CD4-positive, alpha-beta T cell (primary cell): ENCODE measurements around the gene DCST2. TPM values are rescaled to one million over a fixed set of nuclear protein-coding genes. Genes with fewer than 3 reads are reported as not detected.
A peak's percentile ranks its signal among the peaks of the same experiment; 100 is the strongest.

ENCODE experiments used
- ATAC-seq: fragments of 200-7000 bp; cut with Tn5 transposase; one replicate; pipeline ENCODE4 v1.10.0; 2022; ENCODE audit warnings: mild to moderate bottlenecking; ENCODE audit not compliant: poor library complexity
- CTCF ChIA-PET: fragments of 350-600 bp; sonication (Branson Sonifier 250); formaldehyde crosslinking; loops from one replicate; lab custom pipeline; 2021; ENCODE audit warnings: antibody characterized with exemption, inconsistent platforms; lab: Charles Lee
- POLR2A ChIA-PET: fragments of 350-600 bp; sonication (Branson Sonifier 250); formaldehyde crosslinking; loops from one replicate; lab custom pipeline; 2021; ENCODE audit warnings: antibody characterized with exemption, inconsistent platforms; lab: Charles Lee
- DNase-seq, 14 experiments: peaks; one replicate each; pipeline ENCODE4 v3.0.0-alpha.2; 2013 to 2020; ENCODE audit warnings: mixed read lengths in 2 of 14
- H3K27ac ChIP-seq, 2 donors: one replicate each; pipeline versions ENCODE4 v1.5.1 to v1.7.0; 2013; ENCODE audit warnings: low read length in 2 of 2, low read depth in 1 of 2, mild to moderate bottlenecking in 1 of 2
- H3K27me3 ChIP-seq, 2 experiments: 1 replicate in 1 of 2; 2 replicates in 1 of 2; pipeline versions ENCODE4 v1.6.1 to v1.7.0; 2013; ENCODE audit warnings: low read length in 2 of 2, control low read depth in 1 of 2, mild to moderate bottlenecking in 1 of 2, moderate library complexity in 1 of 2; ENCODE audit not compliant: insufficient read depth in 2 of 2, control insufficient read depth in 1 of 2
- H3K36me3 ChIP-seq: one replicate; pipeline ENCODE4 v1.6.1; 2013; ENCODE audit warnings: low read length, control low read depth; ENCODE audit not compliant: insufficient read depth
- H3K4me1 ChIP-seq: one replicate; pipeline ENCODE4 v1.6.1; 2013; ENCODE audit warnings: low read length, control low read depth; ENCODE audit not compliant: insufficient read depth
- H3K4me3 ChIP-seq: one replicate; pipeline ENCODE4 v1.5.1; 2013; ENCODE audit warnings: mild to moderate bottlenecking, low read length, moderate library complexity
- H3K9me3 ChIP-seq, 2 experiments: 1 replicate in 1 of 2; 2 replicates in 1 of 2; pipeline versions ENCODE4 v1.6.1 to v1.7.0; 2013; ENCODE audit warnings: low read length in 2 of 2, mild to moderate bottlenecking in 2 of 2, control low read depth in 1 of 2, moderate library complexity in 1 of 2; ENCODE audit not compliant: control insufficient read depth in 1 of 2, insufficient read depth in 1 of 2
- H3K27ac Mint-ChIP-seq: one replicate; pipeline ENCODE4 v1.8.0; 2020; ENCODE audit warnings: mixed read lengths
- H3K27me3 Mint-ChIP-seq: one replicate; pipeline ENCODE4 v1.8.0; 2021; ENCODE audit warnings: mixed read lengths
- H3K36me3 Mint-ChIP-seq: one replicate; pipeline ENCODE4 v1.8.0; 2021; ENCODE audit warnings: low read depth, mixed read lengths
- H3K4me1 Mint-ChIP-seq: one replicate; pipeline ENCODE4 v1.8.0; 2021; ENCODE audit warnings: low read depth, mixed read lengths
- H3K4me3 Mint-ChIP-seq: one replicate; pipeline ENCODE4 v1.8.0; 2020; ENCODE audit warnings: mild to moderate bottlenecking, mixed read lengths
- H3K9me3 Mint-ChIP-seq: one replicate; pipeline ENCODE4 v1.8.0; 2020; ENCODE audit warnings: mixed read lengths
- CTCF ChIP-seq: fragments of 200-600 bp; IDR thresholded peaks from one replicate; pipeline ENCODE4 v1.8.0; 2022; ENCODE audit warnings: antibody characterized with exemption, mild to moderate bottlenecking
- intact Hi-C, 2 experiments: fragments of 100-400 bp; cut with DNase I in 1 of 2; cut with micrococcal nuclease in 1 of 2; formaldehyde crosslinking; loops; one replicate each; pipeline versions ENCODE4 v1.15.1 to v1.9.0; 2023 to 2025; cut with DNase I, micrococcal nuclease
- total RNA-seq, 174 experiments: library from RNA in 2 of 174; stranded (reverse) in 2 of 174; gene quantifications; one replicate each; pipeline ENCODE4 v1.2.3 and lab custom pipeline; 2021 to 2026

Gene DCST2
- total RNA-seq, 2 experiments from 2014 or later: 1.4 to 2.2 TPM

DNA sequence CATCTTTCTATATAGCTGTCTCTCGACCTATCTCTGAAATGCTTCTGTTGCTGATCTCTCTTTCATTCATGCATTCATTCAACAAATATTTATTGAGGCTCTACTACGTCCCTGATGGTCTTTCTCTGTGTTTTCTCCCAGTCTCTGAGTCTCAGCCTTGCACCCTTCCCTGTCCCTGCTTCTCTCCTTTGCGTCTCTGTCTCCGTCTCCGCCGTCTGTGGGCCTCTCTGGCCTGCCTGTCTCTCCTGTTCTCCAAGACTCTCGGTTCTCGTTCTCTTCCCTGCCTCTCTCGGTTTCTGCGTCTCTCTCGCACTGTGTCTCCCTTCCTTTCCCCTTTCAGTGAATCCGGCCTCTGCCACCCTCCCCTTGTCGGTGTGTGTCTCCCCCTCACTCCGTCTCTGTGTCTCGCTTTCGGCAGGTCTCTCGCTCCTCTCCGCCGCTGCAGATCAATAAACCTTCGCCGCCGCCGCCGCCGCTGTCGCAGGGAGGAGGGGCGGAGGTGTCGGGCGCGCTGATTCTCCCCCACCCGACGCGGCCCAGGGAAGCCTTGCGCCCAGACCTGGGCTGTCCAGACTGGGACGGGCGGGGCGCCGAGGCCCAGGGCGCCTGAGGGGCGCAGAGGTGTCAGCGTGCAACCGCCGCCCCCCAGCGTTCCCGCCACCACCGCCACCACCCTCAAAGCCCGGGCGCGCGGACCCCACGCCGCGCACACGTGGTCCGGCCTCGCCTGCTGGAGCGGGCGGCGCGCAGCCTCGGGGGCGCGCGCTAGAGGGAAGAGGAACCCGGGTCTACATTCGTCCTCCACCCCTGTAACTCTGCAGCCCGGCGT lies 48.1 kb upstream of the DCST2 start:
- DNase-seq (peak in 5 of 14 experiments; percentile 36 to 64 (median 54)), ATAC-seq (no peak)
- intact Hi-C loops: loop anchor here (10.0 kb wide), 4 partner anchors 127 to 757 kb away; partner anchors contain the start of genes AQP10 (in 1 of the 2), ATP8B2 (in 1 of the 2), IL6R (in 1 of the 2) and PBXIP1 (in 1 of the 2)
- H3K4me3 ChIP-seq: peak overlapping the region; percentile 37
- H3K27me3 Mint-ChIP-seq: peaks cover 42% of the 10 kb centered on the region
- no peak overlapping the region for H3K27ac ChIP-seq
- ChIA-PET POLR2A (interaction anchor here (1.0 to 1.9 kb wide), 3 partner anchors 11 to 91 kb away, joined by 3 to 7 read pairs (median 7); partner anchors contain the start of gene KRTCAP2), CTCF (interaction anchor here (0.5 to 2.0 kb wide), 6 partner anchors 11 to 83 kb away, joined by 3 to 8 read pairs (median 4); no protein-coding TSS in a partner anchor)
- H3K27ac Mint-ChIP-seq: peak overlapping the region; percentile 21
- peaks cover 46% of the 10 kb centered on the region in 2 experiments for H3K27me3 ChIP-seq
- H3K4me1 ChIP-seq: peaks cover 83% of the 10 kb centered on the region
- no peaks in the 10 kb centered on the region for H3K9me3 Mint-ChIP-seq
- TF ChIP-seq CTCF: no peak
- no peaks in the 10 kb centered on the region for H3K36me3 ChIP-seq
- peaks cover 0 to 30% of the 10 kb centered on the region in 2 experiments for H3K9me3 ChIP-seq
- peaks cover 3% of the 10 kb centered on the region for H3K36me3 Mint-ChIP-seq
- peak overlapping the region; percentile 85 for H3K4me3 Mint-ChIP-seq
- H3K4me1 Mint-ChIP-seq: peaks cover 67% of the 10 kb centered on the region

GRCh38 chr1:155080312-155081228 lies 47.0 kb upstream of the DCST2 start:
- Mint-ChIP-seq H3K27me3 (peaks cover 42% of the 10 kb centered on the region), H3K4me3 (peak overlapping the region; percentile 85), H3K9me3 (no peaks in the 10 kb centered on the region), H3K4me1 (peaks cover 67% of the 10 kb centered on the region), H3K27ac (no peak overlapping the region), H3K36me3 (peaks cover 3% of the 10 kb centered on the region)
- peak in 6 of 14 experiments; percentile 34 to 73 (median 46) for DNase-seq
- peaks cover 46% of the 10 kb centered on the region in 2 experiments for H3K27me3 ChIP-seq
- peaks cover 75% of the 10 kb centered on the region for H3K4me1 ChIP-seq
- CTCF ChIA-PET: interaction anchor here (1.0 to 2.0 kb wide), 5 partner anchors 9 to 63 kb away, joined by 3 to 8 read pairs (median 5); no protein-coding TSS in a partner anchor
- H3K27ac ChIP-seq: no peak overlapping the region
- H3K9me3 ChIP-seq: peaks cover 0 to 30% of the 10 kb centered on the region in 2 experiments
- ATAC-seq: no peak
- POLR2A ChIA-PET: interaction anchor here (1.0 to 1.9 kb wide), 3 partner anchors 10 to 92 kb away, joined by 3 to 7 read pairs (median 7); partner anchors contain the start of gene KRTCAP2
- peak overlapping the region; percentile 37 for H3K4me3 ChIP-seq
- intact Hi-C loops: loop anchor here (10.0 kb wide), 4 partner anchors 126 to 756 kb away; partner anchors contain the start of genes AQP10 (in 1 of the 2), ATP8B2 (in 1 of the 2), IL6R (in 1 of the 2) and PBXIP1 (in 1 of the 2)
- no peak for TF ChIP-seq CTCF
- H3K36me3 ChIP-seq: no peaks in the 10 kb centered on the region
